Dermis microvascular lymphatic vessel endothelial cell (primary cell): ENCODE data around the gene CGA. TPM values are rescaled to one million over a fixed set of nuclear protein-coding genes. Genes with fewer than 3 reads are reported as not detected.

ENCODE experiments used
- DNase-seq, 2 donors: peaks; one replicate each; pipeline versions ENCODE4 v3.0.0 to v3.0.0-alpha.2; 2010; ENCODE audit warnings: low read depth in 2 of 2
- total RNA-seq: library from RNA; depleted of rRNA; stranded (reverse); fragments of >200 nt; gene quantifications from 2 replicates; pipeline ENCODE4 v1.2.1, GENCODE V29; 2014

Gene CGA
- total RNA-seq, 1 donor from 2014 or later: not detected

- no peak for DNase-seq
Observed at GRCh38 chr6:87089135-87089534, 5.8 kb downstream of the CGA start.

DNA sequence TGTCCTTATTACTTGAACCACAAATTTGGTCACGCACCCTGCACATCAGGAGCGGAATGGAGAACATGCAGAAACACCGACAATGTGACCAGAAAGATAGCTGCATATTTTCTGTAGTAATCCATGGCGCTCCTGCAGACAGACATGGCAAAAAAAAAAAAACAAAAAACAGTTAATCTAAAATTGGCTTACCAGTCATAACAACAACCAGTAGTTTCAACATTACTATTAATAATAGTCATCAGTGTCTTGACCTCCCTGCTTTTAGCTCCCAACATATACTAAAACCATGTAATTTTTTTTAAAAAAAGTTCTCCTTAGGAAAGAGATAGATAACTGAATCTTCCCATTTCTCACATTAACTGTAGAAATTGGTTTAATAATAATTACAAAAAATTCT is 6.8 kb downstream of the CGA start:
- no peak for DNase-seq

DNA sequence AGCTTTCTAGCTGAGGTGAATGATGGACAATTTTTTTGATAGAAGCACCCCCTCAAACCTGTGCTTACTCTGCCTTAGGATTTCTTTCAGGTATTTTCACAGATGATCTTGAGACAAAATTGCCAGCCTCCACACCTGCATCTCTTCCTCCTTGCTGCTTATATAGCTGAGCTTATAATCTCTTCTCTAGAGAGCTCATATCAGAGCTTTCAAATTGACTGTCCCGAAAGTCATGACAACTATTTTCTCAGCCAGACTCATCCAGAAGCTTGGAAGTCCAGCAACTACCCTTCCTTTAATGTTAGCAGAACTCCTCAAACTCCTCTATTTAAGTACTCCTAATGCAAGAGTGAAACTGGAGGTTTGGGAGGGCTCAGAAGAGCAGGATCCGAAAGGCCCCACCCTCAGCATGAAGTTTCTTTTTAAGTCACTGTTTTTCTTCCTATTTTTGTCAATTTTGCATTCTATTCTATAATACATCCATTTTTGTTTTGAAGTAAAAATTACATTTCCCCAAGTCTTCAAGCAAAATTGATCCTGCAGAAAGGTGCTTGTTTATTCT is 12.7 kb downstream of the CGA start:
- DNase-seq: no peak

GRCh38 chr6:87078983-87079616 is 15.8 kb downstream of the CGA start:
- DNase-seq: peak; percentile 33 to 67

GRCh38 chr6:87075168-87075567 is 19.7 kb downstream of the CGA start:
- DNase-seq: no peak

GRCh38 chr6:87074101-87074621 is 20.7 kb downstream of the CGA start:
- DNase-seq: no peak

- DNase-seq: no peak
Observed at GRCh38 chr6:87071683-87072082, 23.2 kb downstream of the CGA start.

- no peak for DNase-seq
Observed at GRCh38 chr6:87070741-87071140, 24.2 kb downstream of the CGA start.

DNA sequence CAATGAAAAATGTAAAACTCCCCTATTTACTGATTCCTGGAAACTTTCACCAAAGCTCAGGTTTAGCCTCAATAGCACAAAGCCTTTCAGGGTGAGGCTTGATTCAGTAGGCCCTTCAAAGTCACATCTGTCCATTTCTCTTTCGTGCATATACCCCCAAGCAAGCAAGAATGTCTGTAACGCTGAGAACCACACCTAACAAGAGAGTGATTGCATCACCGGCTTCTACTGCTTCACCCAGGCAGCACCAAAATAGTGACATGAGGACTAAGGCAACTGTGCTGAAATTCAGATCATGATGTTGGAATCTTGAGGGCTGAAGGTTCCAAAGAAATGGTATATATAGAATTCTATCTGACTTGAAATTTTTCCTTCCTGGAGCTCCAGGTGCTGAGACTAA is 26.1 kb downstream of the CGA start:
- no peak for DNase-seq

GRCh38 chr6:87066449-87067333 is 28.2 kb downstream of the CGA start:
- DNase-seq: peak; percentile 38 to 62

DNA sequence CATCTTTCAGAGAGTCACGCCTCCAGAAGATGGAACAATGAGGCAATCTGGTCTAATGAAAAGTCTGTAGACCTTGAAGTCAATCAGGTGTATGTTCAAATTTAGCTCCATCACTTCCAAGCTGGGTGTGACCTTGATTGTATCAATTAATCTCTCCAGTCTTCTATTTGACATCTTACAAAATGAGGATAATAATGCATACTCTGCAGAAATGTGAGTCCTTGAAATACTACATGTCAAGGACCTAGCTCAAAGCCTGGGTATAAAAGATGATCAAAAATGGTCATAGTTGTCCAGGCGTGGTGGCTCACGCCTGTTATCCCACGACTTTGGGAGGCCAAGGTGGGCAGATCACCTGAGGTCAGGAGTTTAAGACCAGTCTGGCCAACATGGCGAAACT is 29.8 kb downstream of the CGA start:
- no peak for DNase-seq

DNA sequence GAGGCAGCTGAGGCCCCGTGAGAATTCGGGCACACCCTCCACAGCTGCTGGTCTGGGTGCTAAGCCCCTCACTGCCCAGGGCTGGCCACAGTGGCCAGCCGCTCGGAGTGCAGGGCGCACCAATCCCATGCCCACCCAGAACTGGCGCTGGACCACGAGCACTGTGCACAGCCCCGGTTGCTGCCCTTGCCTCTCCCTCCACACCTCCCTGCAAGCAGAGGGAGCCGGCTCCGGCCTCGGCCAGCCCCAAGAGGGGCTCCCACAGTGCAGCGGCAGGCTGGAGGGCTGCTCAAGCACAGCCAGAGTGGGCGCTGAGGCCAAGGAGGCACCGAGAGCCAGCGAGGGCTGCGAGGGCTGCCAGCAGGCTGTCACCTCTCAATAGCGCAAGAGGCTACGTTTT is 35.0 kb downstream of the CGA start:
- no peak for DNase-seq

- DNase-seq: no peak
Observed at GRCh38 chr6:87054143-87054833, 40.6 kb downstream of the CGA start.

- no peak for DNase-seq
Observed at GRCh38 chr6:87053312-87053711, 41.6 kb downstream of the CGA start.

- no peak for DNase-seq
Observed at GRCh38 chr6:87049779-87050178, 45.1 kb downstream of the CGA start.

GRCh38 chr6:87045521-87046075 is 49.3 kb downstream of the CGA start:
- DNase-seq: no peak

DNA sequence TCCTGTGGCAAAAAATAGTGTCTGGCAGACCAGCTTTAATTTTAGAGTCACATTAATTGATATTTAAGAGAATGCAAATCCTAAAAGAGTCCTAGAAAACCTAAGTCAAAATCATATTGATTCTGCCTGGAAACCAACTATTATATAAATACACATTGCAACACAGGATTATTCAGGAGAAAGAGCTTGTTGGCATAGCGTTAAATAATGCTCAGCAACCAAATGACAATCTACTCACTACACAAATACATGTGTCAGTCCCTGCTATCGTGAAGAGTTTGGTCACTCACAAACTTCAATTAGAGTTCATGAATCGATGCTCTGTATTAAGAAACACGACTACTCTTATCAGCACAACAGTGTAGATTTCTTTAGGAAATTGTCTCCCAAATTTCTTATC is 54.2 kb downstream of the CGA start:
- DNase-seq: no peak
